Activated naive CD8-positive, alpha-beta T cell treated with anti-CD3 and anti-CD28 coated beads, Interleukin-2, amount 50 U/mL, for 24 hours (primary cell): ENCODE results near the gene C10orf67.
"Not testable (repeated sequence)": the region's sequence is repeated elsewhere in the genome, so short reads cannot be mapped to it uniquely, and the experiment has no call there.

Source experiments
- ATAC-seq: fragments of 150-1000 bp; cut with Tn5 transposase; one replicate; pipeline ENCODE4 v1.10.0; 2021
- DNase-seq: peaks from one replicate; pipeline ENCODE4 v3.0.0; 2021
- H3K27ac Mint-ChIP-seq: one replicate; pipeline ENCODE4 v1.8.0; 2021; ENCODE audit warnings: mild to moderate bottlenecking, mixed read lengths
- H3K27me3 Mint-ChIP-seq: one replicate; pipeline ENCODE4 v1.8.0; 2021; ENCODE audit warnings: mixed read lengths
- H3K36me3 Mint-ChIP-seq: one replicate; pipeline ENCODE4 v1.8.0; 2021; ENCODE audit warnings: low read depth, mixed read lengths
- H3K4me1 Mint-ChIP-seq: one replicate; pipeline ENCODE4 v1.8.0; 2021; ENCODE audit warnings: mixed read lengths
- H3K4me3 Mint-ChIP-seq: one replicate; pipeline ENCODE4 v1.8.0; 2021; ENCODE audit warnings: mild to moderate bottlenecking, moderate library complexity, mixed read lengths
- H3K9me3 Mint-ChIP-seq: one replicate; pipeline ENCODE4 v1.8.0; 2021; ENCODE audit warnings: mixed read lengths

C10orf67 gene

DNA sequence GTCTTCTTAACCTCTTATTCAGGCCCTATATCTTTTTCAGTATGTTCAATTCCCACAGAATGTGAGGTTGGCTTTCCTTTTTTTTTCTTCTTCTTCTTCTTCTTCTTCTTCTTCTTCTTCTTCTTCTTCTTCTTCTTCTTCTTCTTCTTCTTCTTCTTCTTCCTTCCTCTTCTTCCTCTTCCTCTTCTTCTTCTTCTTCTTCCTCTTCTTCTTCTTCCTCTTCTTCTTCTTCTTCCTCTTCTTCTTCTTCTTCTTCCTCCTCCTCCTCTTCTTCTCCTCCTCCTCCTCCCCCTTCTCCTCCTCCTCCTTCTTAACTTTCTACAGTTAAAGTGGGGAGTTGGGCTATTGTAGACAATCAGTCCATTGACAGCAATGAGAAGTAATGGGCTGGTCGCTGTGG, 6.1 kb upstream of the C10orf67 start:
- not testable (repeated sequence) for H3K36me3 Mint-ChIP-seq, H3K4me3 Mint-ChIP-seq, H3K27ac Mint-ChIP-seq, DNase-seq, H3K4me1 Mint-ChIP-seq, ATAC-seq, H3K9me3 Mint-ChIP-seq, H3K27me3 Mint-ChIP-seq

DNA sequence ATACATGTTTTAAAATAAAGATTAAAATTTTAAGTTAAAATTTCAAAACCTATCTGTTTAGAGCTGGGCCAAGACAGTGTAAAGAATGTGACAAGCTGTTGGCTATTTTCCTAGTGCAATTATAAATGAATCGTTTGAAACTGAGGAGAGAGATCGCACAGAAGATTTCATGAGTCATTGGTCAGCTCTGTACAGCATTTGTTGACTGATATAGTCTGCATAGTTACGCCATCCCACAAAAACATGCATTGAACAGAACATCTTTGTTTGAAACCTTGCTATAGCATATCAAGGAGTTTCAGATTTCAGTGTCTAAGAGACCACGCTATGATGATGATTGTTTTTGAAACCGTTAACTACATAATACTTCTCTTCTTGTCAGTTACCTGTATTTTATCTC, 1.3 kb upstream of the C10orf67 start:
- peaks cover 7% of the 10 kb centered on the region for H3K27me3 Mint-ChIP-seq
- H3K9me3 Mint-ChIP-seq: no peaks in the 10 kb centered on the region
- H3K4me3 Mint-ChIP-seq: no peak overlapping the region
- DNase-seq (no peak), ATAC-seq (no peak)
- no peaks in the 10 kb centered on the region for H3K36me3 Mint-ChIP-seq
- no peak overlapping the region for H3K27ac Mint-ChIP-seq
- peaks cover 29% of the 10 kb centered on the region for H3K4me1 Mint-ChIP-seq

DNA sequence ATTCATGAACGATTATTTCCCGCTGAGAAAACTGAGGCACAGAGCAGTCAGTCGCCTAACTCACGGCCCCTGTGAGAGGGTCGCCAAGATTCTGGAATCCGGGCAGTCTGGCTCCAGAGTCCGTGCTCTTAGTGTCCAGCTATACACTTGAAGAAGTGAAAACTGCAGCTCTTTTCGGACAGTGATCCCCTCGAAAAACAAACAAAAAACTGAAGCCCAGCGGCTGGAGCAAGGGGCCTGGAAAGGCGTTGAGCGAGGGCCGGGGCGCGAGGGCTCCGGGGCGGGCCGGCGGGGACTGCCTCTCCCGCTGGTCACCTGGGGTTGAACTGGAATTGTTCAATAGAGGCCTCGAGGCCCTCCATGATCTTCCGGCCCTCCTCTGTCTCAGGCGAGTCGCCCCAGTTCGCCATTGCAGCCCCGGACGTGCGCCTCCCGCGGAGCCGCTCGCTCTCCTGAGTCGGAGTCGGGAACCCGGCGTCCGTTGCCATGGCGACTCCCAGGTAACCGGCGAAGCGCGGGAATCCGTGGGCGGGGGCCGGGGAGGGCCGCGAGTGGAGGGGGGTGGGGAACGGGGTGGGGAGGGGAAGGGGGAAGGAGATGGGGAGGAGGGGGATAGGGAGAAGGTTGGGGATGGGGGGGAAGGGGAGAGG, 881 bp downstream of the C10orf67 start:
- no peaks in the 10 kb centered on the region for H3K9me3 Mint-ChIP-seq
- no peaks in the 10 kb centered on the region for H3K36me3 Mint-ChIP-seq
- H3K4me1 Mint-ChIP-seq: peaks cover 44% of the 10 kb centered on the region
- H3K4me3 Mint-ChIP-seq: peak overlapping the region; percentile 68
- peak overlapping the region; percentile 27 for H3K27ac Mint-ChIP-seq
- H3K27me3 Mint-ChIP-seq: peaks cover 7% of the 10 kb centered on the region
- peak; percentile 24 for ATAC-seq
- DNase-seq: peak; percentile 77

DNA sequence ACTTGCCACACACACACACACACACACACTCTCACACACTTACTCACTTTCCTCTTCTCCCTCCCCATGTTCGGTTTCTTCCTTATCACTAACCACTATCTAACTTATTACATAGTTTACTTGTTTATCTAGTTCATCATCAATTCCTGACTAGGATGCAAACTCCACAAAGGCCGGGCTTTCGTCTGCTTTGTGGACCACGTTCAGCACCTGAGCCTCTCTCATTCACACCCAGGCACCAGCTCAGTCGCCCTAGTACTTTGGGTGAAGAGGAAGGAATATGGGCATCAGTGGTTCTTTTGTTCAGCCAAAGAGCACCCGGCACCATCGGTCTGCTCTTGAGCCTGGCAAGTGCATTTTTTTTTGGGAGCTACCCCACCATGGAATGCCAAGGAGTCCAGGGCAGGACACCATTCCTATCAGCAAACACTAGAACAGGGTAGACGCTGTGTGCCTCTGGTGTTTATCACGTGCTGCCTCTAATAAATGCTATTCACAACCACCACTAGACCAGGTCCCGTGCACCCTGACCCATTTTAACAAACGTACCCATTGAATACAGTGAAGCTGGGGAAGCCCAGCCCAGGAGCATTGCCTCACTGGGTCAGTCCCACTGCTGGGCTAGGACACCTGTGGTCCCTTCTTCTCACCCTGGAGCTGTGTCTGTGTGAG, 2.2 kb downstream of the C10orf67 start:
- no peaks in the 10 kb centered on the region for H3K9me3 Mint-ChIP-seq
- ATAC-seq: no peak
- no peak for DNase-seq
- peaks cover 55% of the 10 kb centered on the region for H3K4me1 Mint-ChIP-seq
- H3K27me3 Mint-ChIP-seq: peaks cover 4% of the 10 kb centered on the region
- H3K4me3 Mint-ChIP-seq: no peak overlapping the region
- H3K36me3 Mint-ChIP-seq: no peaks in the 10 kb centered on the region
- H3K27ac Mint-ChIP-seq: no peak overlapping the region

DNA sequence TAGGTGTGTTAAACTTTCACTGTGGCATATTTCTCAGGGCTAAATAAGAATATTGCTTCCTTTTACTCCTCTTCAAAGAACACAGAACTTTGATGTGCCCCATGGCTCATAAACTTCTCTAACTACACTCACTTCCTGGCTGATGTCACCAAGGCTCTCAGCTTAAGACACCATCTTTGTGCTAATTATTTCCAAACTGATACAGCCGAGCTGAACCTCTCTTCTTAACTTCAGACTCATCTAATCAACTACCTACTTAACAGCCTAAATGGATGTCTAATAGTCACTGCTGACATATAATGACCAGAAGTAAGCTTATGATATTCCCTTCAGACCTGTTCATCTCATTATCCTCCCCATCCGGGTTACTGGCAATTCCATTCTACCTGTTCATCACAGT, 3.6 kb downstream of the C10orf67 start:
- Mint-ChIP-seq H3K27me3 (peaks cover 4% of the 10 kb centered on the region), H3K9me3 (no peaks in the 10 kb centered on the region), H3K4me1 (peaks cover 67% of the 10 kb centered on the region), H3K27ac (peak overlapping the region; percentile 20), H3K36me3 (no peaks in the 10 kb centered on the region), H3K4me3 (no peak overlapping the region)
- no peak for DNase-seq
- peak; percentile 63 for ATAC-seq

DNA sequence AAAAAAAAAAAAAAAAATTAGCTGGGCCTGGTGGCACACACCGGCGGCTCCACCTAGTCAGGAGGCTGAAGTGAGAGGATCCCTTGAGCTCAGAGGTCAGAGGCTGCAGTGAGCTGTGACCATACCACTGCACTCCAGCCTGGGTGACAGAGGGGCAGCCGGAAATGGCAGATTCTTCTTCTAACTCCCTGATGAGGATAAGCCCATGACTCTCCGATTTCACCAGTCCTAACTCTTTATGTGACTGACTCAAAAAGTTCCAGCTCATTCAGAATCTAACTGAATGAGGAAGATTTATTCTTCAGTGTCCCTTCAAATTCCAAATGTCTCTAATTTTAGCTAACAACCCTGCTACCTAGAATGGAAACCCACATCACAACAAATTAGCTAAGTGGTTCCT, 4.2 kb downstream of the C10orf67 start:
- ATAC-seq (no peak), DNase-seq (no peak)
- no peak overlapping the region for H3K4me3 Mint-ChIP-seq
- no peaks in the 10 kb centered on the region for H3K36me3 Mint-ChIP-seq
- H3K27ac Mint-ChIP-seq: peak overlapping the region; percentile 31
- H3K9me3 Mint-ChIP-seq: no peaks in the 10 kb centered on the region
- peaks cover 4% of the 10 kb centered on the region for H3K27me3 Mint-ChIP-seq
- peaks cover 72% of the 10 kb centered on the region for H3K4me1 Mint-ChIP-seq

DNA sequence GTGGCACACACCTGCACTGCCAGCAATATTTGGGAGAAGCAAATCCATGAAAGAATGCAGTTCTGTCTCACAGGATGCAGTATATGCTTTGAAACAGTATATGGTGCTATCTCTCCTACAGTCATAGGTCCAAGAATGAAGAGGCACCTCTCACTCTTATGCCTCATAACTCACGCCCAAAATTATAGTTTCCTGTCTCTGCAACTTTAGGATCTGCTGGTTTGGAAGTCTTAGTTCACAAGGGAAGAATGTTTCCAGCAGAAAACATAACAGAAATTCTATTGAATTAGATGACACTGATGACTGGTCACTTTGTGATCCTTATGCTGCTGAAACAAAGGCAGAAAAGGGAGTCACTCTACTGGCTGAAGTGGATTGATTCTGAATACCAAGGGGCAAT, 5.7 kb downstream of the C10orf67 start:
- no peak for DNase-seq
- ATAC-seq: no peak
- Mint-ChIP-seq H3K36me3 (no peaks in the 10 kb centered on the region), H3K4me3 (no peak overlapping the region), H3K4me1 (peaks cover 79% of the 10 kb centered on the region), H3K27ac (no peak overlapping the region), H3K27me3 (no peaks in the 10 kb centered on the region), H3K9me3 (no peaks in the 10 kb centered on the region)

DNA sequence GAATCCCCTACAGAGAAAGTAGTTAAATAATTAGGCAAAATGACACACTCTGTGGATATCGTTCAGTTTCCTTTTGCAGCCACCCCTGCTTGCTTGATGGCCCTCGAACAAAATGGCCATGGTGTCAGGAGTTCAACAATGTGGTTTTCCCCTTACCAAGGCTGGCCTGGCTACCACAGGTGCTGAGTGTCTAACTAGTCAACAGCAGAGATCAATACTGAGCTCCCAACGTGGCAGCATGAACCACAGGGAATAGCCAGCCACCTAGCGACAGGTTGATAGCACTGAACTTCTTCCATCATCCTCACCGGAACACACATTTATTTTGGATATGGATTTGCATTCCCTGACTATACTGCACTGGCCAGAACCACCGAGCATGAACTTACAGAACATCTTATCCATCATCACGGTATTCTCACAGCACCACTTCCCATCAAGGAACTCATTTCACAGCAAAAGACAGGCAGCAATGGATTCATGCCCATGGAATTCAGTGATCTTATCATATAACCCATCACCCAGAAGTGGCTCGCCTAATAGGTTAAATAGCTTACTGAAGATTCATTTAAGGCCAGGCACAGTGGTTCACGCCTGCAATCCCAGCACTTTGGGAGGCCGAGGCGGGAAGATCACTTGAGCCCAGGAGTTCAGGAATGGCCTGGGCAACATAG, 6.3 kb downstream of the C10orf67 start:
- no peak for DNase-seq

DNA sequence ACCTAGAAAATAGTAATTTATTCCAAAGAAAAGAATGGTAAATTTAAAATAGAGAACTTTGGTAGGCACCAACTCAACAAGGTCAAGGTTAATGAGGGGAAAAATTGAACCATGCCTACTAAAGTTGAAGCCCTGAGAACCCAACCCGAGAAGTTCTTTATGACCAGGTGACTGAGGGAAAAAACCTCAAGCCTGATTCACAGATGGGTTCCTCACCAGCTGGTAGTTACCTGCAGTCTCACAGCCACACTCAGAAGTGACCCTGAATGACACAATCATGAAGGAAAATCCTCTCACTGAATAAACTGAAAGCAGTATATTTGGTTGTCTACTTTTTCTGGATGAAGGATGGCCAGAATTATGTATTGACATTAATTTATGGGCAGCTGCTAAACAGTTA, 7.0 kb downstream of the C10orf67 start:
- Mint-ChIP-seq H3K4me1 (peaks cover 77% of the 10 kb centered on the region), H3K4me3 (no peak overlapping the region), H3K36me3 (no peaks in the 10 kb centered on the region), H3K27ac (peak overlapping the region; percentile 10), H3K9me3 (no peaks in the 10 kb centered on the region), H3K27me3 (no peaks in the 10 kb centered on the region)
- DNase-seq (no peak), ATAC-seq (peak; percentile 71)

More for the DNA sequence above, 6.3 kb downstream of the C10orf67 start:
- Mint-ChIP-seq H3K4me1 (peaks cover 76% of the 10 kb centered on the region), H3K9me3 (no peaks in the 10 kb centered on the region), H3K27me3 (no peaks in the 10 kb centered on the region), H3K36me3 (no peaks in the 10 kb centered on the region), H3K4me3 (no peak overlapping the region), H3K27ac (no peak overlapping the region)
- ATAC-seq: no peak

DNA sequence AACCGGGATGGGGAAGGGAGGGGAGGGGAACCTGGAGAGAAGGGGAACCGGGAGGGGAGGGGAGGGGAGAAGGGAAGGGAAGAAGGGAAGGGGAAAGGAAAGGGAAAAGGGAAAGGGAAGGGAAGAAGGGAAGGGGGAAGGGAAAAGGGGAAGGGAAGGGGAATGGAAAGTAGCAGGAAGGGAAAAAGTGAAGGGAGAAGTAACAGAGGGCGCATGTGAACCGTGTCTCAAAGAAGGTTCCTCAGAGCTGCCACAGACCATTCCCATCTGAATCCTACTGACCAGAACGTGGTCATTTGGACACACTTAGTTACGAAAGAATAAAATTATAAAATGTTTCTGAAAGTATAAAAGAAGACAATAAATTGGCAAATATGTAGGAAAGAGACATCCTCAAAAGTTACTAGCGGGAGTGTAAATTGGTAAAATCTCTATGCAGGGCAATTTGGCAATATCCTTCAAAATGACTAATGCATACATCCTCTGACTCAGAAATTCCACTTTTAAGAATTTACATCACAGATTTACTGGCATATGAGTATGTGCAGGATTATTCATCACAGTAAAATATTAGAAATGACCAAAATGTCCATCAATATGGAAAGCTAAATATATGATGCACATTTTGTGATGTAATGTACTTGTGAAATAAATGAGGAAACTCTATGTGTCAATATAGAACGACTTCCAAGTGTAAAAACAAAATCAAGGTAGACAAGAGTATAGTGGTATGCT, 12.9 kb downstream of the C10orf67 start:
- Mint-ChIP-seq H3K27me3 (peaks cover 5% of the 10 kb centered on the region), H3K36me3 (peaks cover 2% of the 10 kb centered on the region), H3K4me3 (no peak overlapping the region), H3K27ac (peak overlapping the region; percentile 33), H3K4me1 (peaks cover 44% of the 10 kb centered on the region), H3K9me3 (no peaks in the 10 kb centered on the region)
- no peak for DNase-seq
- peak; percentile 33 for ATAC-seq

DNA sequence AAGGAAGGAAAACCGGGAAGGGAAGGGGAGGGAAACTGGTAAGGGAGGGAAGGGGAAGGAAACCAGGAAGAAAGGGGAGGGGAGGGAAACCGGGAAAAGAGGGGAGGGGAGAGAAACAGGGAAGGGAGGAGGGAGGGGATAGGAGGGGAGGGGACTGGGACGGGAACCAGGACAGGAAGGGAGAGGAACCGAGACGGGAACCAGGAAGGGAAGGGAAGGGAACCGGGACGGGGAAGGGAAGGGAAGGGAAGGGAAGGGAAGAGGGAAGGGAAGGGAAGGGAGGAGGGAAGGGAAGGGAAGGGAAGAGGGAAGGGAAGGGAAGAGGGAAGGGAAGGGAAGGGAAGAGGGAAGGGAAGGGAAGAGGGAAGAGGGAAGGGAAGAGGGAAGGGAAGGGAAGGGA, 13.6 kb downstream of the C10orf67 start:
- Mint-ChIP-seq H3K4me1 (peaks cover 39% of the 10 kb centered on the region), H3K27me3 (peaks cover 11% of the 10 kb centered on the region), H3K9me3 (no peaks in the 10 kb centered on the region), H3K36me3 (peaks cover 2% of the 10 kb centered on the region), H3K27ac (peak overlapping the region; percentile 62), H3K4me3 (no peak overlapping the region)
- no peak for DNase-seq
- no peak for ATAC-seq

DNA sequence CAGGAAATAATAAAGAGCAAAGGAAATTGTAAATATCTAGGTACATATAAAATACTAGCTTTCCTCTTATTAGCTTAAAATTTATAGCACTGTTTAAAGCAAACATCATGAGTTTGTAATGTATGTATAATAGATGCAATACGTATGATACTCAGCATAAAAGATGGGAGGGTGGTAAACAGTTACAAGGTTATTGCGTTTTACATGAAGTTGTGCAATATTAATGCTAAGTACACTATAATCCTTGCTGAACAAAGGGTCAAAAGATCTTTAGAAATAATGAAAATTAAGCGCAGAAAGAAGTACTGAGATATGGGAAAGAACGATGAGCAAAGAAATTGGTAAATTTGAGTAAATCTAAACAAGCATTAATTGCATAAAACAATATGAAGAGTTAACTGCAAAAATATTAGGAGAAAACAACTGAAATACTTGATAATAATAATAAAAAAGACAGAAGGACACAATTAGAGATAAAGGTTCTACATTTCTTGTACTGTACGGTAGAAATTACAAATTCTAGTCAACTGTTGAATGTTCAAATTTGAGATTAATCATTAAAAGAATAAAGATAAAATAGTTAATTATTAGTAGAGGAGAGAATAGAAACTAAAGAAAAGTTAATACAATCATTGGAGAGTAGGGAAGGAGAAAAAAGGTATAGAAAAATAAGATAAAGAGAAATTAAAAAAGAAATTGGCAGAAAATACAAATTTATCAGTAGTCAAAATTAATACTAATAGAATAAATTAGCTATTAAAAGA, 17.9 kb downstream of the C10orf67 start:
- peaks cover 13% of the 10 kb centered on the region for H3K4me1 Mint-ChIP-seq
- ATAC-seq: no peak
- H3K27ac Mint-ChIP-seq: no peak overlapping the region
- DNase-seq: no peak
- H3K27me3 Mint-ChIP-seq: peaks cover 21% of the 10 kb centered on the region
- no peak overlapping the region for H3K4me3 Mint-ChIP-seq
- no peaks in the 10 kb centered on the region for H3K9me3 Mint-ChIP-seq
- H3K36me3 Mint-ChIP-seq: peaks cover 2% of the 10 kb centered on the region

DNA sequence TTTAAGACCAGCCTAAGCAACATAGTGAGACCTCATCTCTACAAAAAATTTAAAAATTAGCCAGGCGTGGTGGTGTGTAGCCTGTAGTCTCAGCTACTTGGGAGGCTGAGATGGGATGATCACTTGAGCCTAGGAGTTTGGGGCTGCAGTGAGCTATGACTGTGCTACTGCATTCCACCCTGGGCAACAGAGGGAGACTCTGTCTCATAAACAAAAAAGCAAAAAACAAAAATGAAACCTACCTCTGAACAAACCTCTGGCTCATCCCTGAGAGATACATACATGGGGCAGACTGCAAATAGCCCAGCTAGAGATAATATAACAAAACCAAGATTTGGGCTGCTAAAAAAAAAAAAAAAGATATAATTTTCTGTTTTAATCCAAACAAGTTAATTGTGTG, 19.5 kb downstream of the C10orf67 start:
- H3K9me3 Mint-ChIP-seq: no peaks in the 10 kb centered on the region
- H3K4me3 Mint-ChIP-seq: no peak overlapping the region
- no peak for DNase-seq
- H3K27ac Mint-ChIP-seq: no peak overlapping the region
- ATAC-seq: peak; percentile 40
- H3K36me3 Mint-ChIP-seq: no peaks in the 10 kb centered on the region
- H3K27me3 Mint-ChIP-seq: peaks cover 21% of the 10 kb centered on the region
- H3K4me1 Mint-ChIP-seq: peaks cover 9% of the 10 kb centered on the region

DNA sequence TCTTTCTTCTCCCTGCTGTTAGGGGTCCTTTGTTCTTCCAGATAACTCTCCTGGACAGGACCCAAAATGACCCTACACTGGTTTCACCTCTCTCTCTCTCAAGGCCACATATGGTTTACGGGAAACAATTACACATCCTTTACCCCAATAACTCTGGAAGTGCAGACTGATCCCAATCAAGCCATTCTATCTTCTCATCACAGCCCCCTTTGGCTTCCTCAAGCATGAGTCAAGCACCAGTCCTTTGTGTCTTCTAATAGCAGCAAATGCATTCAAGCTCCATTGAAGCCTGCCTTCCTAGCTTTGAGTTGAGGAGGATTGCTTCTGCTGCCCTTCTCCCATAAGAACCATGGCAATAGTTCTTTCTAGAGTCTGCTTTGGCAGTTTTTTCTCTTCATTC, 20.2 kb downstream of the C10orf67 start:
- no peak overlapping the region for H3K4me3 Mint-ChIP-seq
- DNase-seq (no peak), ATAC-seq (no peak)
- H3K27me3 Mint-ChIP-seq: peaks cover 21% of the 10 kb centered on the region
- H3K4me1 Mint-ChIP-seq: peaks cover 9% of the 10 kb centered on the region
- no peaks in the 10 kb centered on the region for H3K36me3 Mint-ChIP-seq
- no peaks in the 10 kb centered on the region for H3K9me3 Mint-ChIP-seq
- no peak overlapping the region for H3K27ac Mint-ChIP-seq
